Mononuclear cell (primary cell): ENCODE results near the gene PRDM15. TPM values are rescaled to one million over a fixed set of nuclear protein-coding genes. Genes with fewer than 3 reads are reported as not detected.

ENCODE experiments used
- H3K27me3 ChIP-seq: 2 replicates; pipeline ENCODE4 v1.6.0; 2011; ENCODE audit warnings: low read length, control low read depth; ENCODE audit not compliant: insufficient read depth
- H3K4me1 ChIP-seq: 2 replicates; pipeline ENCODE4 v1.5.1; 2011; ENCODE audit warnings: mild to moderate bottlenecking, low read length, control low read depth; ENCODE audit not compliant: insufficient read depth
- H3K4me3 ChIP-seq: 2 replicates; pipeline ENCODE4 v1.5.1; 2011; ENCODE audit warnings: mild to moderate bottlenecking, low read length, moderate library complexity
- H3K9me3 ChIP-seq: 2 replicates; pipeline ENCODE4 v1.5.1; 2011; ENCODE audit warnings: low read depth, mild to moderate bottlenecking, control low read depth, low read length
- total RNA-seq: library from RNA; depleted of rRNA; stranded (reverse); fragments of >200 nt; gene quantifications from one replicate; pipeline ENCODE4 v1.2.3, GENCODE V29; 2012

Gene PRDM15
- total RNA-seq, 1 donor, result 8.1 TPM

DNA sequence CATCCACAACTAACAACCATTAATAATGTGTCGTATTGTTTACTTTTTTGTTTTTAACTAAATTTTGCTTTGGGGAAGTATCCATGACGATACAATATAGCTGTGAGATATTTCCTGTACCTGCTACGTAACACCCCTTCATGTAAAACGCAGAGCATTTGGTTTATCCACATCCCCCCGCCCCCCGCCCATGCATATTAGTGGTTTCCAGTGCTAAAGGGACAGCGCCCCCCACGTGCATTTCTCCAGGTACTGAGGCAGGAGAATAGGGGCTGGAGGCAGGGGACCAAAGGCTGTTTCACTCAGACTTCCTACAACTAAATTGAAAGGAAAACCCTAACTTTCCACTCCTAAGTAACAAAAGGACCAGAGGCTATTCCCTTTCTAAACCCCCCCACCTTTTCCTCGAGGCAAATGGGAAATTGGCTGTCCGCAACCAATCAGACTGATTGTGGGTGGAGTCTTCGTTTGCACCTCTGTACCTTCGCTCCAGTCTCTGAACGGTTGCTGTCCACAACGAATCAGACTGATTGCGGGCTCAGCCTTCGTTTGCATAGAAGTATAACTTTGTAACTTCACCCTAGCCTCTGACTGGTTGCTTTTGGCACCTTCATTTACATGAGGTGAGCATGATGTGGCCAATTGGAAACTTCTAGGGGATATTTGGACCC lies 100.1 kb downstream of the PRDM15 start:
- H3K9me3 ChIP-seq, result no peaks in the 10 kb centered on the region
- H3K4me1 ChIP-seq, result no peaks in the 10 kb centered on the region
- peaks cover 62% of the 10 kb centered on the region for H3K27me3 ChIP-seq
- H3K4me3 ChIP-seq, result no peak overlapping the region

DNA sequence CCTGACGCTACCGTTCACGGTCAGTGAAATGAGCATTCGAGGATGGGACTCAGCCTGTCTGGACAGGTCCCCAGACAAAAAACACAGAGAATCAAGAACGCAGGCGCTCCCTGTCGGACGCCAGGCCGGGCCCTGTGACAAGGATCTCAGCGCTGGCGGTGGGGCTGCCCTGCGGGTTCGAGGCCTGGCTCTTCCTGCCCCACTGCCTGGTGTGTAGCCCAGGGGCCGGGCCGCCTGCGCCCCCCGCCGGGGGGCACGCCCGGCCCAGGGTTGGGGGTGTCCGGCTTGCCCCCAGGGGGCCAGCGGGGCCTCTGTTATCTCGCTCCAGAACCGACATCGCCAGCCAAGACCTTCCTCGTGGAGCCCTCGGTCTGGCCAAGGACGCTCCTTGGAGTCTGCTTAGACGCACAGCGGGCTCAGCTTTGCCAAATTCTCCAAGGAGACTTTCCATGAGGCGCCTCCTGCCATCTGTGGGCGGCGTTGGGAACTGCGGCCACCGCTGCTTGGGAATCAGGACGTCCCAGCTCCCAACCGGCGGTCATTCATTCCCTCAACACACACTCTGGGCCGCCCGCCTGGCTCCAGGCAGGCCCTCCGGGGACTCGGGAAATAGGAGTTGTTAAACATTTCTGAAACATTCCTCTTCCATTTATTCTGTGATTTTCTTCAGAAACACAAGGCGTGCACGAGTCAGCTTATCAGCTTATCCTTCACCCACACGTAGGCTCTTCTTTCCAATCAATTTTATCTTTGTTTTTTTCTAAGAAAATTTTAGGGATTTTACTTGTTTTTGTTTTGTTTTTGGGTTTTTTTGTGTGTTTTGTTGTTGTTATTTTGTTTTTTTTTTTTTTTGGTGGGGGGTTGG lies 101.0 kb downstream of the PRDM15 start:
- H3K4me1 ChIP-seq, result no peaks in the 10 kb centered on the region
- peaks cover 60% of the 10 kb centered on the region for H3K27me3 ChIP-seq
- no peak overlapping the region for H3K4me3 ChIP-seq
- no peaks in the 10 kb centered on the region for H3K9me3 ChIP-seq

DNA sequence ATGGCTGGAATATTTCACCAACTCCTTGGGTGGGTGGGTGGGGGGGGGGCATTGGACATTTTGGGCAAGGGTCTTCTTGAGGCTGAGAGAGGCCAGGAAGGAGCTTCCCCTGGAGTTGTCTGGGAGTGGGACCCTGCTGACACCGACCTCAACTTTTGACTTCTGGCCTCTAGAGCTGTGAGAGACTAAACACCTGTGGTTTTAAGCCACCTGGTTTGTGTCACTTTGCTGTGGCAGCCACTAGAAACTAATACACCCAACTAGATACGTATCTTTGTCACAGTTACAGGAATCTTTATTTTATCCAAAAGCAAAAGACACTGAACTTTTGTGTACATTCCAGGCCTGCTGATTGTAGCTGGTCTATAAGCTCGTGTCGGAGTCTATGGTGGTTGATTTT lies 102.4 kb downstream of the PRDM15 start:
- no peaks in the 10 kb centered on the region for H3K4me1 ChIP-seq
- peaks cover 53% of the 10 kb centered on the region for H3K27me3 ChIP-seq
- no peaks in the 10 kb centered on the region for H3K9me3 ChIP-seq
- no peak overlapping the region for H3K4me3 ChIP-seq

DNA sequence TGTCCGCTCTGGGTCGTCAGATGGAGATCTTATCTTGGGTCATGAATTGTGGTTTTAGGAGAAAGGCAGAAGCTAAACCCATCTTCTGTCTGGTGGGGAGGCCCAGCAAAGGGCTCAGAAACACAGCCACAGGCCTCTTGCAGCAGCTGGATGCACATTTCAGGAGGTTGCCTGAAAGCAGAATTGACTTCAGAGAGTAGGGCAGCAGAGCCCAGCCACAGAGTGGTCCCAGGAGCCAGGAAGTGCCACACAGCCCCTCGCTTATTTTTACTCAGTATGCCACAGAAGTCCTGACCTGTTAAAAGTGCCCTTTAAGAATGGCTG lies 104.0 kb downstream of the PRDM15 start:
- H3K4me3 ChIP-seq, result no peak overlapping the region
- peaks cover 46% of the 10 kb centered on the region for H3K27me3 ChIP-seq
- no peaks in the 10 kb centered on the region for H3K9me3 ChIP-seq
- H3K4me1 ChIP-seq, result no peaks in the 10 kb centered on the region

DNA sequence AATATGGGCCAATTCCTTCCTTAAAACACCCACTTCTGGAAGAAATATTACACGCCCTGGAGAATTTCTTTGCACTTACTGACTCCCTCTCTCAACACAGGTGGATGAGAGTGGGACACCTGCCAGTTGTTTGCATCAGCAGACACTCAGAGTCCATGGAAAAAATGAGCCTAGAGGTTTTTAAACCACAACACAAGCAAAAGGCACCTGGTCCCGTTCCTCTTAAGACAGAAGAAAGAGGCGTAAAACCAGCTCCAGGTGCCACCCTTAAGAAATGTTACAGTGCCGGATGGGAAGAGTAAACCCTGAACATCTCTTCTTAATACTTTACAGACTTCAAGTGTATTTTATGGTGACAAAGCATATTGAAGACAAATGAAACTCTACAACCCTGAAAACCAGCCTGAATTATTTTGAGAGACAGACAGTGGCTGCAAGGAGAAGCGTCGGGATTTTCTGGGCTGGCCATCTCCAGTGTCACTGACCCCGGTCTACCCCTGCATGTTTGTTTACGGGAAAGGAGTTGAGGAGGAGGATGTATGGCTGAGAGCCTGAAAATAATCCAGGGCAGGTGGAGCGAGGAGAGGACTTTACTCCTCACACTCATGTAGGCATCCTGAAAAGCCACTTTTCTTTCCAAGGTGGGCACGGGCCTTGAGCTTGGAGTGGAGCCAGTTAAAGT lies 104.5 kb downstream of the PRDM15 start:
- Histone ChIP-seq H3K9me3 (no peaks in the 10 kb centered on the region), H3K4me1 (no peaks in the 10 kb centered on the region), H3K27me3 (peaks cover 45% of the 10 kb centered on the region), H3K4me3 (no peak overlapping the region)

DNA sequence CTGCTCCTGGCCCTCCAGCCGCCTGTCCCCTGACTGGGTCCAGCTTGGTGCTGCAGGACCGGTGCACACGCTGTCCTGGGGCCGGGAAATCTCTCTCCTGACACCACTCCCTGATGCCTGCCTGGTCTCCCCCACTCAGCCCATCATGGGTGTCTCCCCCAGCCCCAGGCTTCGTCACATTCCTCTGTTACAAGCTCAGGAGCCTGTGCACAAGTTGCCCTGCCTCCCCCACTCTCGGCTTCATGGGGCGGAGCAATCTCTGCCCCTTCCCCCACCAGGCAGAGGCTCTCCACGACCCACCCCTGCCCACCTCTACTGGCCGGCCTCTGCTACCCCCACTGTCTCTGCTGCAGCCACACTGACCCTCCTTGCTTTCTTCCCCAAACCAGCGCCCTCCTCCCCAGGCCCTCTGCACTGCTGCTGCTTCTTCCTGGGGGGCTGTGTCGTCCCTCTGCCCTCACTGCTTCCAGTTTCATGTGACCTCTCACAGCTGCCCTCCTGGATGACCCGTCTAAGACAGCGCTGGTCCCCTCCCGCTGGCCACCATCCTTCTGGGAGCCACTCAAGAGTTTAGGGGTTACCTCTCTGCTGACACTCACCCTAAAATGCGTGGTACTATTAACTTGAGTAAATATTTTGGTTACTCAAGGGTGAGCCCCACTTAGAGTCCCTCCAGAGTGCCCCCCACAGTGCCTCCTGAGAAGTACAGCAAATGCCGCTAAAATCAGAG lies 106.6 kb downstream of the PRDM15 start:
- Histone ChIP-seq H3K4me3 (no peak overlapping the region), H3K27me3 (peaks cover 46% of the 10 kb centered on the region), H3K4me1 (peaks cover 15% of the 10 kb centered on the region), H3K9me3 (no peaks in the 10 kb centered on the region)

DNA sequence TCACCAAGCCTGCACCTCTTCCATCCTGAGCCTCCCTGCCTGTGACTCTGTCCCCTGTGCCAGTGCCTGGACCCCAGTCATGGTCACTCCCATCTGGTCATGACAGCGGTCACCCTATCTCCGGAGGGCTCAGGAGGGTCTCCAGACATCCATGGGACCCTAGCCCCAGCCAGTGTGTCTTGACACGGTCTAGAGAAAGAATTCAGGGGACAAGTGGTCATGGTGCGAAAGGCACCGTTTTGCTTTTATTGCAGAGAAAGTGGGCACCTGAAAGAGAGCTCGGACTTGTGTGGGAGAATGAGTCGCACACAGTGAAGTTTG lies 107.6 kb downstream of the PRDM15 start:
- H3K4me1 ChIP-seq, result peaks cover 24% of the 10 kb centered on the region
- peaks cover 52% of the 10 kb centered on the region for H3K27me3 ChIP-seq
- H3K4me3 ChIP-seq, result no peak overlapping the region
- no peaks in the 10 kb centered on the region for H3K9me3 ChIP-seq

DNA sequence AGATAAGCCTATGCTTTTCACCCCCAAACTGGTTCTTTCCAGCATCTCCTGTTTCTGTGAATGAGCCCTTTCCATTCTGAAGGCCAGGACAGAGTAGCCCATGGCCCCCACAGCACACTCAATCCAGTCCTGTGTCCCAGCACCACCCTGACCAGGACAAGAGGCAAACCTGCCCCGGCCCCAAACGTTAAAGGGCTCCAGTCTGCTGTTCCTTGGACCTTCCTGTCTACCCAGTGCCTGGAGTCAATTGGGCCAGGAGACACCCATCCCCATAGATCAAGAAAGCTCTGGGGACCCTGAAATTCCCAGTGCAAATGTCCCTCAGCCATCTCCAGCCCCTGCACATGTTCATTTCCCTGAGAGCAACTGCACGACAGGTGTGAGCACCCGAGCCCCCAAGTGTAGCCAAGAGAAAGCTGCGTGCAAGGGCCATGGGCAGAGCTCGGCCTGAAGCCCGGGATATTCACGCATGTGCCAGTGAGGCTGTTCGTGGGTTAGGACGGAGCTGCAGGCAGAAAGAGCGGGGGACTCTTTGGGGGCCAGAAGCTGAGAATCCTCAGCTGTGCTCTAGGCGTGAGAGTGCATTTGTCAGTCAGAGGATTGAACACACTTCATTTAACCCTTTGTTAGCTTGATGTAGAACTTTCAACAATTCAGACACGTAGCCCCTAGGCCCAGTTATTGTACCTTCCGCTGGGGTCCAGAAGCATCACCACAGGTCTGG lies 108.1 kb downstream of the PRDM15 start:
- H3K4me1 ChIP-seq, result peaks cover 29% of the 10 kb centered on the region
- peaks cover 58% of the 10 kb centered on the region for H3K27me3 ChIP-seq
- H3K9me3 ChIP-seq, result no peaks in the 10 kb centered on the region
- no peak overlapping the region for H3K4me3 ChIP-seq

DNA sequence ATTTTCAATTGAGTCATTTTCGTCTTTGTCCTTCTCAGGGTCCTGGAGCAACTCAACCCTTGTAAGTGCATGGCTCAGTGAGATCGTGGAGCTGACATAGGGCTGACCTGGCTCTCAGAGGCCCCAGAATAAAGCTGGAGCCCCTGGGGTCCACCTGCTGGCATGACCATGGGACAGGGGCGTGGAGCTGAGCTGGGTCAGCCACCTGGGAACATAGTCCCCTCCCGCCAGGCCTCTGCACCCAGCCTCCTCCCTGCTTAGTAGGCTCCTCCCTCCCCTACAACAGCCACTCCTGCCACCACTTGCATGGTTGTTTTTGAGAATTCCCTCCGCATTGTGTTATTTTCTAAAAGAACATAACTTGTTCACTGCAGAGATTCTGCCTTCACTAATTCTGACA lies 109.2 kb downstream of the PRDM15 start:
- Histone ChIP-seq H3K27me3 (peaks cover 65% of the 10 kb centered on the region), H3K4me3 (no peak overlapping the region), H3K4me1 (peaks cover 33% of the 10 kb centered on the region), H3K9me3 (no peaks in the 10 kb centered on the region)

DNA sequence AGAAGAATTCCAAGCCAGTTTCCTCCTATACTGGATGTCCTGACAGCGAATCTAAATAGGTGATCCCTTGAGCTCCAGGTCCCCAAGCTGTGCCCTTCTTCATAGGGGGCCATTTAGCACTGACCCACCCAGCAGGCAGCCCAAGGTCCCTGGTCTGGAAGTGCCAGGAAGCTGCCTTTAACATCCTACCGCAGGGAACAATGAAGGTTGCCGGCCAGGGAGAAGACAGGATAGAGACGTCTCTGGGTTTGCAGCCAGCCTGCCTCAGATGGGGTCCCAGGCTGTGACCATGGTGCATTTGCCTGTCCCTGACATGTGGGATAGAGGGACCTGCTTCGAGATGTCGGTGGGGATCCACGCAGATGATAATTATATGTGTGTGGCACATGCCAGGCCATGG lies 109.6 kb downstream of the PRDM15 start:
- Histone ChIP-seq H3K27me3 (peaks cover 67% of the 10 kb centered on the region), H3K9me3 (no peaks in the 10 kb centered on the region), H3K4me1 (peaks cover 33% of the 10 kb centered on the region), H3K4me3 (no peak overlapping the region)

DNA sequence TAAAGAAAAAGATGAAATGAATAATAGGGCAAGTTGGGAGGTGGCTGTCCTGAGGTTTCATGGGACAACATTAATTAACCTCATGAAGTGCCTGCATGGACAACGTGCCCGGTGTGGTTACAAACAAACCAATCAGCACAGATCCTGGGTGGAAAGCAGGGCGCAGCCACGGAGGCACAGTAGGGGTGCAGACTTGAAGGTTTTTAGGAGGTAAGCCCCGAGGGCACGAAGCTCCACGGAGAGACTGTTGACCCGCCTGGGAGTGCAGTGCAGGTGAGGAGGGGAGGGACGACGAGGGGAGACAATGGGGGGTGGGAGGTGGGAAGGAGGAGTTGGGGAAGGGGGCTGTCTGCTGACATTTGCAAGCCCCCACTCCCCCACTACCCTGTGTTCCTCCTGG lies 110.0 kb downstream of the PRDM15 start:
- Histone ChIP-seq H3K4me3 (peak overlapping the region; percentile 6), H3K4me1 (peaks cover 33% of the 10 kb centered on the region), H3K27me3 (peaks cover 67% of the 10 kb centered on the region)

DNA sequence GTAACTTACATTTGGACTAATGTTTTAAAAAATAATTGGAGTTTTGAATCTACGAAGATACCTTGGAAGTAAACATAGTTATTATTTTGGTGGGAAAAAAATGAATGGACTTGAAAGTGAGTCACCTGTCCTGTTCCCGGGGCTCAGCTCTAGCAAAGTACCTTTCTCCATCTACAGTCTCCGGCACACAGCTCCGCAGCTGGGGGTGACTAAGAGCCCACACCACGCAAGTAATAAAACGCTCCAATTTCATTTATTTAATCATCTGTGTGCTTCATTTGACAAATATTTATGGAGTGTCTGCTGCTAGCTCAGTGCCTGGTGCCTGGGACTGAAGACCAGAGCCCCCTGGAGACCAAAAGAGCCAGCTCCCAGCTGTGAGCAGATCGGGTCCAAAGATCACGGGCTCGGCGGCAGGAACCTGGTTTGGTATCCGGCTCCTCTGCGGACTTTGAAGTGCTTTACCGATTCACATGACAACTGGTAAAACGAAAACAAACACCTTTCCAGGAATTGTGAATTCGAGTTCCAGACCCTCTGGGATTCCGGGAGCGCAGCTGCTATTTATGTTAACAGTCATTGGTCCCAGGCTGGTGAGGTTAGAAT lies 110.6 kb downstream of the PRDM15 start:
- Histone ChIP-seq H3K9me3 (no peaks in the 10 kb centered on the region), H3K4me3 (peak overlapping the region; percentile 6), H3K4me1 (peaks cover 33% of the 10 kb centered on the region), H3K27me3 (peaks cover 68% of the 10 kb centered on the region)

More for the DNA sequence above, 110.0 kb downstream of the PRDM15 start:
- no peaks in the 10 kb centered on the region for H3K9me3 ChIP-seq

DNA sequence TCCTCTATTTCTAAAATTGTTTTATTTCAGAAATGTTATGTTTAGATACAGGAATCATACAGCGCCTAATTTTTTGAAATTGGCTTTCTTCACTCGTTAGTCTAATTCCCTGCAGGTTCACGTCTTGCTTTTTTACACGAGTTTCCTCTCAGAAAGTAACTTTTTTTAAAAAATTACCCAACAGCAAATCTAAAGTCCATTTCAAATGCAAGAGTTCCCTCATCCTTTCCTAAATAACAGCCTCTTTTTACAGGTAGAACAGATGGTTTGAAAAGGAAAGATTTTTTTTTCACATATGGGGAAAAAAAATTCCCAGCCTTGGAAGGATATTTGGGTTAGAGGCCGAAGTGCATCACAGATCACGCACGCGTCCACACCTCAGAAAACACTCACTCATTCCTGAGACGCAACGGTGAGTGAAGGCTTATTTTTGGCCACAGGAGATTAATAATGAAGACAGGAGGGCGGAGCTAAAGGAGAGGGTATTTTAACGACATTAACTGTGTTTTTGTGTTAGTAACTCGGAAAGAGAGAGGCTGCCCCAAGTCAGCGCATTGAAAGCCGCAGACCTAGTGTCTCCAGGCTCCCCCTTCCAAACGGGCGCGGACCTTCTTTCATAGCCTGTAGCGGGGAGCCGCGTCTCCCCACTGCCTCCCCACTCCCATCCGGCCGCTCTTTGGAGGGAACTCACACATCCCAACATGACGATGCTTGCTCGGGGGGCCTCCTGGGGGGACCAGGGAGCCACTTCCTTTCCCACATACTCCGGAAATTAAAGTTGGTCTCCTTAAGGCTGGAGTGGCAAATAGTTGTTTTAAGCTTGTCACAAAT lies 111.3 kb downstream of the PRDM15 start:
- peaks cover 40% of the 10 kb centered on the region for H3K4me1 ChIP-seq
- no peak overlapping the region for H3K4me3 ChIP-seq
- H3K9me3 ChIP-seq, result no peaks in the 10 kb centered on the region
- H3K27me3 ChIP-seq, result peaks cover 76% of the 10 kb centered on the region
